AG09319 (cell line): ENCODE measurements around the gene ZNF583.

ENCODE experiments used
- DNase-seq: peaks from one replicate; pipeline ENCODE4 v3.0.0-alpha.2; 2010; ENCODE audit warnings: low read depth; ENCODE audit errors: extremely low read depth
- CTCF ChIP-seq: IDR thresholded peaks from 2 replicates; pipeline ENCODE4 v1.5.1; 2011; ENCODE audit warnings: low read depth, mild to moderate bottlenecking, inconsistent platforms, low read length, moderate library complexity

The ZNF583 gene

GRCh38 chr19:56476093-56476492, 72.0 kb downstream of the ZNF583 start:
- no peak for DNase-seq
- TF ChIP-seq CTCF: no peak
